HG02938 (cell line): ENCODE results near the gene IGFBP2.

Experiments
- ATAC-seq: cut with Tn5 transposase; IDR thresholded peaks from one replicate; pipeline ENCODE4 v1.9.1; 2021; ENCODE audit warnings: mild to moderate bottlenecking, moderate library complexity; ENCODE audit not compliant: unreplicated experiment

IGFBP2 gene

DNA sequence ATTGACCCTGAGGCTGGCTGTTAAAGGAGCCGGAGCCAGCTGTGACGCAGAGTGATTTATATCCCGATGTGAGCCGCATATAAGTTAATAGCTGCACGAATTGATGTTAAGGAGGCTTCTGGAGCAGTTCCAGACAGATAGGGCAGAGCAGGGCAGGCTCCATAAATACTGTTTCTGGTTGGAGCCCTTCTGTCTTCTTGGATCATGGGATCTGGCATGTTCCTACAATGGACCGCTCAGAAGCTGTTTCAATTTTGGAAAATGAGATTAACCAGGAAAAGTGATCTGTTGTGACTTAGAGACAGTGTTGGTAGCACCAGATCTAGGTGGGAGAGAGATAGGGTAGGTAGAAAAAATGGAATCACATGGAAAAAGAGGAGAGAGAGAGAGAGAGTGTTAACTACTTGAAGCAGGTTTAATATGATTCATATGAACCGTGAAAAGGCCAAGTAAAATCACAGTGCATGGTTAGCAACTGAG is 66.9 kb downstream of the IGFBP2 start:
- no peak for ATAC-seq

DNA sequence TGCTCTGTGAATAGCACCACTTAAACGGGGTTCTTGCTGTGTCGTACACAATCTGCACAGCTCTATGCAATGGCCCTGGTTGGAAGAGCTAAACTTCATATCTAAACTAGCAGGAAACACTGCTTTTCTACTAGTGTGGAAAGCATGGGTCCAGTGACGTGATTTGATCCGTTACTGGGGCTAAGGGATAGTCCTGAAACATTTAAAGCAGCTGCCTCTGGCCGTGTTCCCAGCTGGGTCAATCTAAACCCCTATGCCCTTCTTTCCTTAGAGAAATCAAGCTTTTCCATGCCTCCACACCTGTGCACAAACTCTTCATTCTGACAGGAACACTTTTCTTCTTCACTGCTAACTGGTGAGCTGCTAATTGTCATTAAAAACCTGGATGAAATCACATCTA is 67.6 kb downstream of the IGFBP2 start:
- no peak for ATAC-seq

- ATAC-seq: no peak
Observed at GRCh38 chr2:216701544-216701943, 68.3 kb downstream of the IGFBP2 start.

GRCh38 chr2:216702756-216703155 is 69.5 kb downstream of the IGFBP2 start:
- no peak for ATAC-seq

GRCh38 chr2:216710551-216711301 is 77.5 kb downstream of the IGFBP2 start:
- no peak for ATAC-seq

DNA sequence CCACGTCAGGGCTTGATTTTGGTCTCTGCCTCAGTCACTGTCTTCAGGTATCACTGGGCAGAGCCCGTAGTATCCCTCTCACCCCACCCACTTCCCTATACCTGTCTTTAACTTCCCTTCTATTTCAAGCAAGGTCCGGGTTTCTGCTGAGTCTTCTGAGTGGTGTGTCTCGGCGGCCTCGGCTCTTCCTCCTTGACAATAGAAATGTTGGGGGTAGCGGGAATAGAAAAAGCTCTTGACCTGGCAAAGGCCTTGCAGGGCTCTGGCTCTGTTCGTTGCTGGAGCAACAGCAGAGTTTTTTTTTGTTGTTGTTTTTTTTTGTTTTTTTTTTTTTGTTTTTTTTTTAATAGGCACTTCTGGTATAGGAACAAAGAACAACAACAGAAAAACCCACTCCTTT is 78.1 kb downstream of the IGFBP2 start:
- no peak for ATAC-seq

GRCh38 chr2:216713691-216714336 is 80.6 kb downstream of the IGFBP2 start:
- no peak for ATAC-seq
